ENCODE measurements around the gene PPM1J. TPM values are rescaled to one million over a fixed set of nuclear protein-coding genes. Genes with fewer than 3 reads are reported as not detected.
A peak's percentile ranks its signal among the peaks of the same experiment; 100 is the strongest.

PPM1J gene
- total and polyA plus RNA-seq, 9 of the 15 experiments (the other 6 are each of a cell fraction or from before 2014, with no cell fraction given): 0.25 to 10.5 (median 4.2) TPM

GRCh38 chr1:112700290-112701226, 14.6 kb downstream of the PPM1J start (continued):
- TF ChIP-seq PTBP1 (IDR thresholded peaks at IDR 0.05; ENCODE audit: low read depth, low read length) (peak; percentile 30; the same call in 1 of the 2 replicates), PREB (CRISPR knock-in tag; IDR thresholded peaks at IDR 0.05) (no peak), MYBL2 (IDR thresholded peaks at IDR 0.05; ENCODE audit: low read depth) (no peak), MYBL2 (CRISPR knock-in tag; IDR thresholded peaks at IDR 0.05; ENCODE audit: borderline replicate concordance) (no peak), XRCC5 (IDR thresholded peaks at IDR 0.05; ENCODE audit: low read depth, low read length) (peak; percentile 97), TSHZ1 (CRISPR knock-in tag; IDR thresholded peaks at IDR 0.05) (no peak), ZFP30 (CRISPR knock-in tag; IDR thresholded peaks at IDR 0.05; ENCODE audit: borderline replicate concordance) (no peak), BDP1 (IDR thresholded peaks at IDR 0.05; ENCODE audit: insufficient read depth, insufficient read length) (no peak), TBP (optimal IDR thresholded peaks at IDR 0.05; ENCODE audit: low read depth, low read length) (peak; percentile 9), LEF1 (IDR thresholded peaks at IDR 0.05) (peak; percentile 100), ZNF583 (CRISPR knock-in tag; IDR thresholded peaks at IDR 0.05) (peak; percentile 79), CREB5 (CRISPR knock-in tag; IDR thresholded peaks at IDR 0.05) (no peak), EGR1 (conservative IDR thresholded peaks at IDR 0.05) (peak; percentile 100), PCBP2 (IDR thresholded peaks at IDR 0.05; ENCODE audit: low read depth, low read length, poor library complexity, severe bottlenecking) (no peak), HNRNPUL1 (IDR thresholded peaks at IDR 0.05; ENCODE audit: low read length) (peak; percentile 94), HDAC1 (IDR thresholded peaks at IDR 0.05) (peak in 1 of 2 experiments; percentile 89; a peak in 2 of 4 replicates), C11orf30 (IDR thresholded peaks at IDR 0.05; ENCODE audit: low read depth) (no peak; the same call in 1 of the 2 replicates), ZBTB5 (IDR thresholded peaks at IDR 0.05) (no peak), KLF13 (tag; IDR thresholded peaks at IDR 0.05; ENCODE audit: borderline replicate concordance, low read depth) (peak; percentile 79)
